T-helper 1 cell (primary cell): Measurements from ENCODE around the gene PDIA5.

Experiments
- DNase-seq, 5 donors: peaks; one replicate each; pipeline ENCODE4 v3.0.0-alpha.2; 2012 to 2020

Gene PDIA5

GRCh38 chr3:123122525-123123315 lies 55.9 kb downstream of the PDIA5 start:
- no peak for DNase-seq

DNA sequence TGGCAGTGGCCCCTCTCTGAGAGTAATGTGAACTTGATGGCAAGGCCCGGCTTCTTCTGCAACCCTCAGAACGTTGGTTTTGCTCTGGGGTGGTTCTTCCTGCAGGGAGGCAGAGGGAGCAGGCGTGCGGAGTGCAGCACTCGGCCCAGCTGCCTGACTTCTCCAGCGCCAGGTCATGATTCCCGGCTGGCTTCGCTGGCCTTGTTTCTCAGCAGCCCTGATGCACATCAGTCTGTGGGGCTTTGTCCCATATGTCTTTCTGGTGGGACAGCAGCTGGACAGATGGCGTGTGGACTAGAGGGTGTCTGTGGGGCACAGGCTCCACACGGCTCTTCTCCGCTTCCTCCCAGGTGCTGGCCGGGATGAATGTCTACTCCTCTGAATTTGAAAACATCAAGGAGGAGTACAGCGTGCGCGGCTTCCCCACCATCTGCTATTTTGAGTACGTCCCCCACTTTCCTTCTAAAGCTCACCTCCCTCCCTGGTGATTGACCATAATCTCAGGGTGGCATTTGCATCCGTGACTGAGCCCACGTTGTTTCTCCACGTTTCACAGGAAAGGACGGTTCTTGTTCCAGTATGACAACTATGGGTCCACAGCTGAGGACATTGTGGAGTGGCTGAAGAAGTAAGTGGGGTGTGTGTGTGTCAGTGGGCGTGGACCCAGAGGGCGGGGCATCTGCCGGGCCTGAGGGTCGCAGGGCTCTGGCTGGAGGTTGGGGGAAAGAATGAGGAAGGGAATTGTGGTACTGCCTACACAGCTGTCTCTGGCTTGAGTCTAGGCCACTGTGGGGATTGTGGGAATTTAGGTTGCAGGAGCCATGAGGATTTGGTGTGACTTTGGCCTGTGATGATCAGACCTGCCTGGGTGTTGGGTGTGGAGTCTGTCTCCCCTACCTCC lies 57.1 kb downstream of the PDIA5 start:
- DNase-seq, result no peak

- no peak for DNase-seq
Observed at GRCh38 chr3:123124971-123125370, 58.1 kb downstream of the PDIA5 start.

- DNase-seq, result no peak
Observed at GRCh38 chr3:123126031-123126430, 59.2 kb downstream of the PDIA5 start.

GRCh38 chr3:123126653-123127052 lies 59.8 kb downstream of the PDIA5 start:
- DNase-seq, result no peak

- DNase-seq, result no peak
Observed at GRCh38 chr3:123129092-123129491, 62.3 kb downstream of the PDIA5 start.

DNA sequence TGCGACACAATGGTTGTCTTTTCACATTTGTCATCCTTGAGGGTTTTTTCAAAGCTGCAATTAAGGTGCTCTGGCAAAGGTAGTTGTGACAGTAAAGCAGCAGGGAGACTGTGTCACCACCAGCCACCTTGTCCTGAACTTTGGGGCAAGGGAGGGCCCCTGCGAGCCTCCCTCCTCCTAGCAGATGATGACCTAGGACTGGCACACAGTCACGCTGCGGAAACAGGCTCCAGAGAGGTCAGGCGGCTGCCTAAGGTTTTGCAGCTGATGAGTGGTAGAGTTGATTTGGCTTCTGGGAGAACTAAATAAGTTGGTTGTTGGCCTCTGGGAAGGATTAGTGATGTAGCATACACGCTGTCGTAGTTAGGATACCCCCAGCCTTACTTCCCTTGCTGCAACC lies 62.7 kb downstream of the PDIA5 start:
- DNase-seq, result no peak

GRCh38 chr3:123130079-123130750 lies 63.4 kb downstream of the PDIA5 start:
- DNase-seq, result no peak

GRCh38 chr3:123134671-123135070 lies 67.8 kb downstream of the PDIA5 start:
- DNase-seq, result no peak

DNA sequence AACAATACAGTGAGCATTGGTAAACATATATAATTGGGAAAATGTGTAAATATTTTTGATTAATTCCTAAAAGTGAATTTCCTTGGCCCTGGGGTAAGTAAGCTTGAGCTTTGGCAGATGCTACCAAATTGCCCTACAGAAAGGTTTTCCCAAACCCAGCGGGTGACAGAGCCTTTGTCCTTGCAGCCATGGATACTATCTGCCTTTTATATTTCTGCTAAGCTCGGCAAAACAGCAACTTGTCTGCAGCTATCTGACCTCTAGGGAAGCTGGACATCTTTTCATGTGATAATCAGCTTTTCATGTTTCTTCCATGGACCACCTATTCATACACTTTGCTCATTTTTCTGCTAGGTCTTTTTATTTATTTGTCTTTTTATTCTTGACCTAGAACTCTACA lies 70.2 kb downstream of the PDIA5 start:
- DNase-seq, result no peak

DNA sequence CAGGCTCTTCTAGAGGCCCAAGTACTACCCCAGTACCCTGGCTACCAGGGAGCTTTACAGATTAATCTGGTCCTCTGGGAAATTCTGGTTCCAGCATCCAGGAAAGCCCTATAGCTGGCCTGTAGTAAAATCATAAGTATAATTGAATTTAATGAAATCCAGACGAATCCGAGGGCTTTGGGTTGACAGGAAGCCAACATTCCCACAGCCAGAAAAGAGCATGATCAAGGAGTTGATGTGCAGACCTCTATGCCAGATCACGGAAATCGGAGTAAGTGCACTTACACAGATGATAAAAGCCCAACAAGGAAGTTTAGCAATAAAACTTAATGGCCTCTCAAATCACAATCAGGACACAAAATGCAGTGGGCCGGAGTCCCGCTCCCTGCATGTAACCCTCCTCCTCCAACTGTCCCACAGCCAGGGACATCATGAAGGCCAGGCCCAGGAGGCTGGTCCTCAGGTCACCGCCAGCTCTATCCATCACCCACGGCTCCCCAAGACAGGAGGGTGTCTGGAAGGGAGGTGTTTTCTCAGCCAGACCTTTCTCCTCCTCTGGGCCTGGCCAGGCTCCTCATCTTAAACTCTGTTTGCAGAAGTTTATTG lies 72.1 kb downstream of the PDIA5 start:
- no peak for DNase-seq

DNA sequence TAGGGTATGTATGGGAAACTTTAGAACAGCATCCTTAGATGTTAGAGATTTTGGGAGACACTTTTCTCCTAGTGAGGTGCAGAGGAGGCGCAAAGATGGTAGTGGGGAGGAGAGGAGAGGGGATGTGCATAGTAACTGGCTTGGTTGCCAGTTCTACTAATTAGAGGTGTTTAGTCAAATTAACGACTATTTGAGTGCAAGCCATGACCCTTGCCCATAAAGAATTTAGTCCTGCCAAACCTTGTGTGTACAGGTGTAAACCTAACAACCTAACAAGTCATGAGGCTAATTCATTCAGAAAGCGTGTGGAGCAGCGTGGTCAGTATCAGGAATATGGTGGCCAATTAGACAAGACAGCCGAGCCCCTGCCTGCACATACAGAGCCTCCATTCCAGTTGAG lies 72.7 kb downstream of the PDIA5 start:
- DNase-seq, result no peak

- no peak for DNase-seq
Observed at GRCh38 chr3:123140550-123140949, 73.7 kb downstream of the PDIA5 start.

DNA sequence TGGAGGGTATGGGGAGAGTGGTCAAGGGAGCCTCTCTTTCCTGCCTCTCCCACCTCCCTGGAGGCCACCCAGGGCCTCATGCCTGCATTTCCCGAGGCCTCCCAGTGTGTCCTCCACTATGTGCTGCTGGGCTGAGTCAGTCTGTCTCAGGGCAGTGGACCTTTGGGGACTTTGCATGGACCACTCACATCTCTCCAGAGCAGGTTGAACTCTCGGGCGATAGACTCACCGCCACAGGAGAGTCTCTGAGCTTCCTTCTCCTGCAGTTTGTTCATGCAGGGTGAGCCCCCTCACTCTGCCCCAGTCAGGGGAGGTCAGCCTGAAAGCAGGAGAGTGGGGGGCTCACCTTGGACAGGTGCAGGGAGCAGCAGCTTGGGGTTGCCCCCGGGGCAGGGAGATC lies 74.5 kb downstream of the PDIA5 start:
- DNase-seq, result no peak

- DNase-seq, result no peak
Observed at GRCh38 chr3:123143669-123144411, 77.0 kb downstream of the PDIA5 start.

DNA sequence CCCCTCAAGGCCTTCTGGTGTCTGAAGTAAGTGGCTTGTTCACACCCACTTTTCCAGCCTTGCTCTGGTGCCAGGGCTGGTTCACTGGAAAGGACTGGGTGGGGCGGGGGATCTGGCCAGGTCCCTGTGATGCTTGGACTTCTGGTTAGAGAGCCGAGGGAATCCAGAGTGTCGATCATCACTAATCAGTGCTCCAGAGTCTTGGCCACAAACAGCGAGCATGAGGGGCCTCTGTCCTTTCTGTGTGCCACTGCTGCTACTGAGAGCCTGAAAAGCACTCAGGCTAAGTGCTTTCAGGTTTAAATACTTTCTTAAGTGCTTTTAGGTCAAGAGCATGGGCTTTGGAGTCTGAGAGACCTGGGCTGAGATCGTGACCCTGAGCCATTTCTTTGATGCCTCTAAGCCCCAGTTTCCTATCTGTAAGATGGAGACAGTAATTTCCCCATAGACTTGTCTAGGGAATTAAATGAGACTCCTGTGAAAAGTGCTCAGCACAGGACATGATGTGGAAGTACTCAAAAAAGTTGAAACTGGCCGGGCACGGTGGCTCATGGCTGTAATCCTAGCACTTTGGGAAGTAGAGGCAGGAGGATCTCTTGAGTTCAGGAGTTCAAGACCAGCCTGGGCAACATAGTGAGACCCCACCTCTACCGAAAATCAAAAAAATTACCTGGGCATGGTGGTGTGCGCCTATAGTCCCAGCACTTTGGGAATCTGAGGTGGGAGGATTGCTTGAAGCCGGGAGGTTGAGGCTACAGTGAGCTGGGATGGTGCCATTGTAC lies 81.1 kb downstream of the PDIA5 start:
- no peak for DNase-seq

- DNase-seq, result no peak
Observed at GRCh38 chr3:123148772-123149171, 81.9 kb downstream of the PDIA5 start.

DNA sequence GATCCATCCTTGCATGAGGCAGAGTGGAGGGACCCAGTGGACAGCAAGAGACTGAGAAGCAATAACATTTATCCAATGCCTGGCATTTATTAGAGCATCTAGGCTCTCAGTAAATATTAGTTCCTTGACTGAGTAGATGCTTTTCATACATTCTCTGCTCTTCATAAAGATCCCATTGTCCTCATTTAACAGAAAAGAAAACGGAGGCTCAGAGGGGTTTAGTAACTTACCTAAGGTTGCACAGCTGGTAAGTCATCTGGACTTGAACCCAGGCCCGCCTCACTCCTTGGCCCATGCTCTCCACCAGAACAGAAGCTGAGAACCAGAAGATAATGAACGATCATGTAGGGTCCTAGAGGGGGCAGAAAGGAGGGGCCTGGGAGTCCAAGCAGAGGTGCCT lies 82.7 kb downstream of the PDIA5 start:
- DNase-seq, result no peak

- no peak for DNase-seq
Observed at GRCh38 chr3:123150449-123151215, 83.8 kb downstream of the PDIA5 start.

GRCh38 chr3:123151251-123151705 lies 84.5 kb downstream of the PDIA5 start:
- DNase-seq, result no peak
